Measurements from ENCODE around the gene ENTPD3.

Gene ENTPD3

GRCh38 chr3:40381904-40382616 is 4.9 kb upstream of the ENTPD3 start:
- no CpG with 5 or more reads among the region's 8 CpGs for WGBS (ENCODE audit: extremely low coverage, insufficient coverage, insufficient read length)
- no peak overlapping the region for H3K14ac ChIP-seq (ENCODE audit: low read length)
- no peak overlapping the region for H3K27ac ChIP-seq (ENCODE audit: low read depth, low read length)
- no peak overlapping the region for H2BK120ac ChIP-seq (ENCODE audit: insufficient read depth, low read length, poor library complexity)
- no peak overlapping the region for H2AFZ ChIP-seq (ENCODE audit: insufficient read depth, low read length, poor library complexity)
- DNase-seq, result peak; percentile 18 to 75
- no peak overlapping the region for H4K8ac ChIP-seq (ENCODE audit: low read depth, low read length)
- no peaks in the 10 kb centered on the region for H3K79me1 ChIP-seq (ENCODE audit: low read length)
- no peak overlapping the region for H4K12ac ChIP-seq (ENCODE audit: low read depth, low read length)
- H2BK5ac ChIP-seq (ENCODE audit: low read depth, low read length, poor library complexity), result no peak overlapping the region
- H2AK5ac ChIP-seq (ENCODE audit: low read length), result no peak overlapping the region
- no peaks in the 10 kb centered on the region for H3K79me2 ChIP-seq (ENCODE audit: control insufficient read depth, insufficient read depth, low read length, poor library complexity)
- H3K9ac ChIP-seq (ENCODE audit: low read length), result no peak overlapping the region
- H3K27me3 ChIP-seq (ENCODE audit: insufficient read depth, low read length), result peaks cover 3% of the 10 kb centered on the region
- H4K91ac ChIP-seq (ENCODE audit: low read depth, low read length), result no peak overlapping the region
- H3K4me1 ChIP-seq (ENCODE audit: control insufficient read depth in 1 of 2, insufficient read depth in 2 of 2, low read length in 2 of 2), result peaks cover under 1 to 3% of the 10 kb centered on the region in 2 experiments
- H3K9me3 ChIP-seq (ENCODE audit: insufficient read depth, low read depth, low read length), result no peaks in the 10 kb centered on the region
- no peak overlapping the region for H2BK12ac ChIP-seq (ENCODE audit: low read length)
- no peak overlapping the region for H3K4me2 ChIP-seq (ENCODE audit: low read length)
- no peaks in the 10 kb centered on the region for H3K36me3 ChIP-seq (ENCODE audit: control insufficient read depth in 1 of 2, insufficient read depth in 2 of 2, low read length in 2 of 2)
- H3K18ac ChIP-seq (ENCODE audit: low read length), result no peak overlapping the region
- H3K23ac ChIP-seq (ENCODE audit: low read length), result no peak overlapping the region
- no peak overlapping the region for H3K4ac ChIP-seq (ENCODE audit: low read depth, low read length)
- no peak overlapping the region for H3K4me3 ChIP-seq (ENCODE audit: low read depth, low read length)

GRCh38 chr3:40382617-40382979 is 4.4 kb upstream of the ENTPD3 start:
- H3K4ac ChIP-seq (ENCODE audit: low read depth, low read length), result no peak overlapping the region
- H4K12ac ChIP-seq (ENCODE audit: low read depth, low read length), result no peak overlapping the region
- peaks cover 8% of the 10 kb centered on the region for H3K27me3 ChIP-seq (ENCODE audit: insufficient read depth, low read length)
- peaks cover 4 to 6% of the 10 kb centered on the region in 2 experiments for H3K4me1 ChIP-seq (ENCODE audit: control insufficient read depth in 1 of 2, insufficient read depth in 2 of 2, low read length in 2 of 2)
- no peak overlapping the region for H3K4me3 ChIP-seq (ENCODE audit: low read depth, low read length)
- H3K79me2 ChIP-seq (ENCODE audit: control insufficient read depth, insufficient read depth, low read length, poor library complexity), result no peaks in the 10 kb centered on the region
- no peak overlapping the region for H3K4me2 ChIP-seq (ENCODE audit: low read length)
- peak; percentile 95 to 96 for DNase-seq
- WGBS (ENCODE audit: extremely low coverage, insufficient coverage, insufficient read length), result no CpG with 5 or more reads among the region's 2 CpGs
- no peak overlapping the region for H2BK120ac ChIP-seq (ENCODE audit: insufficient read depth, low read length, poor library complexity)
- H2AK5ac ChIP-seq (ENCODE audit: low read length), result no peak overlapping the region
- no peak overlapping the region for H4K91ac ChIP-seq (ENCODE audit: low read depth, low read length)
- H4K8ac ChIP-seq (ENCODE audit: low read depth, low read length), result no peak overlapping the region
- H3K23ac ChIP-seq (ENCODE audit: low read length), result no peak overlapping the region
- H3K27ac ChIP-seq (ENCODE audit: low read depth, low read length), result no peak overlapping the region
- no peaks in the 10 kb centered on the region for H3K9me3 ChIP-seq (ENCODE audit: insufficient read depth, low read depth, low read length)
- H3K36me3 ChIP-seq (ENCODE audit: control insufficient read depth in 1 of 2, insufficient read depth in 2 of 2, low read length in 2 of 2), result no peaks in the 10 kb centered on the region
- H3K18ac ChIP-seq (ENCODE audit: low read length), result no peak overlapping the region
- H2BK12ac ChIP-seq (ENCODE audit: low read length), result no peak overlapping the region
- H3K9ac ChIP-seq (ENCODE audit: low read length), result no peak overlapping the region
- H3K79me1 ChIP-seq (ENCODE audit: low read length), result no peaks in the 10 kb centered on the region
- H3K14ac ChIP-seq (ENCODE audit: low read length), result no peak overlapping the region
- no peak overlapping the region for H2BK5ac ChIP-seq (ENCODE audit: low read depth, low read length, poor library complexity)
- no peak overlapping the region for H2AFZ ChIP-seq (ENCODE audit: insufficient read depth, low read length, poor library complexity)

- Histone ChIP-seq H3K4me1 (ENCODE audit: control insufficient read depth in 1 of 2, insufficient read depth in 2 of 2, low read length in 2 of 2) (peaks cover 4 to 6% of the 10 kb centered on the region in 2 experiments), H3K36me3 (ENCODE audit: control insufficient read depth in 1 of 2, insufficient read depth in 2 of 2, low read length in 2 of 2) (no peaks in the 10 kb centered on the region), H3K27ac (ENCODE audit: low read depth, low read length) (no peak overlapping the region), H3K79me1 (ENCODE audit: low read length) (no peaks in the 10 kb centered on the region), H3K23ac (ENCODE audit: low read length) (no peak overlapping the region), H3K18ac (ENCODE audit: low read length) (no peak overlapping the region), H2AFZ (ENCODE audit: insufficient read depth, low read length, poor library complexity) (no peak overlapping the region), H3K9ac (ENCODE audit: low read length) (no peak overlapping the region), H2BK120ac (ENCODE audit: insufficient read depth, low read length, poor library complexity) (no peak overlapping the region), H3K4ac (ENCODE audit: low read depth, low read length) (no peak overlapping the region), H3K4me3 (ENCODE audit: low read depth, low read length) (no peak overlapping the region), H4K91ac (ENCODE audit: low read depth, low read length) (no peak overlapping the region), H2AK5ac (ENCODE audit: low read length) (no peak overlapping the region), H3K9me3 (ENCODE audit: insufficient read depth, low read depth, low read length) (no peaks in the 10 kb centered on the region), H4K12ac (ENCODE audit: low read depth, low read length) (no peak overlapping the region), H3K4me2 (ENCODE audit: low read length) (no peak overlapping the region), H3K14ac (ENCODE audit: low read length) (no peak overlapping the region), H3K79me2 (ENCODE audit: control insufficient read depth, insufficient read depth, low read length, poor library complexity) (no peaks in the 10 kb centered on the region), H2BK12ac (ENCODE audit: low read length) (no peak overlapping the region), H2BK5ac (ENCODE audit: low read depth, low read length, poor library complexity) (no peak overlapping the region), H4K8ac (ENCODE audit: low read depth, low read length) (no peak overlapping the region), H3K27me3 (ENCODE audit: insufficient read depth, low read length) (peaks cover 8% of the 10 kb centered on the region)
- no peak for DNase-seq
- WGBS (ENCODE audit: extremely low coverage, insufficient coverage, insufficient read length), result no CpG with 5 or more reads among the region's 3 CpGs
Observed at GRCh38 chr3:40386213-40386612, 771 bp upstream of the ENTPD3 start.

- Histone ChIP-seq H3K9ac (ENCODE audit: low read length) (no peak overlapping the region), H3K9me3 (ENCODE audit: insufficient read depth, low read depth, low read length) (no peaks in the 10 kb centered on the region), H3K23ac (ENCODE audit: low read length) (no peak overlapping the region), H3K14ac (ENCODE audit: low read length) (no peak overlapping the region), H3K4me1 (ENCODE audit: control insufficient read depth in 1 of 2, insufficient read depth in 2 of 2, low read length in 2 of 2) (peaks cover 4 to 6% of the 10 kb centered on the region in 2 experiments), H4K91ac (ENCODE audit: low read depth, low read length) (no peak overlapping the region), H3K4me3 (ENCODE audit: low read depth, low read length) (no peak overlapping the region), H2BK120ac (ENCODE audit: insufficient read depth, low read length, poor library complexity) (no peak overlapping the region), H3K4me2 (ENCODE audit: low read length) (no peak overlapping the region), H3K18ac (ENCODE audit: low read length) (no peak overlapping the region), H3K79me1 (ENCODE audit: low read length) (no peaks in the 10 kb centered on the region), H3K36me3 (ENCODE audit: control insufficient read depth in 1 of 2, insufficient read depth in 2 of 2, low read length in 2 of 2) (no peaks in the 10 kb centered on the region), H4K8ac (ENCODE audit: low read depth, low read length) (no peak overlapping the region), H4K12ac (ENCODE audit: low read depth, low read length) (no peak overlapping the region), H2BK5ac (ENCODE audit: low read depth, low read length, poor library complexity) (no peak overlapping the region), H3K27me3 (ENCODE audit: insufficient read depth, low read length) (peaks cover 8% of the 10 kb centered on the region), H2AK5ac (ENCODE audit: low read length) (no peak overlapping the region), H2BK12ac (ENCODE audit: low read length) (no peak overlapping the region), H2AFZ (ENCODE audit: insufficient read depth, low read length, poor library complexity) (no peak overlapping the region), H3K79me2 (ENCODE audit: control insufficient read depth, insufficient read depth, low read length, poor library complexity) (no peaks in the 10 kb centered on the region), H3K4ac (ENCODE audit: low read depth, low read length) (no peak overlapping the region), H3K27ac (ENCODE audit: low read depth, low read length) (no peak overlapping the region)
- WGBS (ENCODE audit: extremely low coverage, insufficient coverage, insufficient read length), result no CpG with 5 or more reads among the region's 10 CpGs
- no peak for DNase-seq
Observed at GRCh38 chr3:40387895-40388254, 891 bp downstream of the ENTPD3 start.
